PFSK-1 (cell line): Measurements from ENCODE around the gene VAT1L.

Source experiments
- FOXP2 ChIP-seq: optimal IDR thresholded peaks from 2 replicates; pipeline ENCODE3; 2011; ENCODE audit warnings: borderline replicate concordance, control low read depth, inconsistent platforms; ENCODE audit not compliant: insufficient read depth; ENCODE audit errors: extremely low read length, extremely low read depth
- POLR2AphosphoS5 ChIP-seq: IDR thresholded peaks from 2 replicates; pipeline ENCODE4 v1.6.1; 2012; ENCODE audit warnings: low read depth, mild to moderate bottlenecking, control low read depth, low read length, moderate library complexity
- REST ChIP-seq, 2 experiments: IDR thresholded peaks; 2 replicates each; pipeline versions ENCODE4 v1.6.1 to v1.8.0; 2011 to 2012; ENCODE audit warnings: low read depth in 2 of 2, low read length in 2 of 2, control low read depth in 1 of 2, inconsistent platforms in 1 of 2, mild to moderate bottlenecking in 1 of 2, moderate library complexity in 1 of 2; ENCODE audit not compliant: insufficient read depth in 1 of 2
- SIN3A ChIP-seq: IDR thresholded peaks from 2 replicates; pipeline ENCODE4 v1.6.1; 2012; ENCODE audit warnings: mild to moderate bottlenecking, low read length, moderate library complexity, borderline replicate concordance; ENCODE audit not compliant: insufficient read depth
- TAF1 ChIP-seq: IDR thresholded peaks from 2 replicates; pipeline ENCODE4 v1.6.1; 2012; ENCODE audit warnings: low read length, control low read depth, borderline replicate concordance; ENCODE audit not compliant: insufficient read depth

VAT1L gene

GRCh38 chr16:77785373-77785764 lies 3.0 kb upstream of the VAT1L start:
- TF ChIP-seq FOXP2 = no peak
- TF ChIP-seq REST (IDR thresholded peaks at IDR 0.05; ENCODE audit: insufficient read depth in 1 of 2, low read depth in 2 of 2, low read length in 2 of 2) = no peak
- no peak for TF ChIP-seq TAF1
- TF ChIP-seq SIN3A = no peak
- TF ChIP-seq POLR2AphosphoS5 = no peak

- TF ChIP-seq POLR2AphosphoS5 (no peak), REST (IDR thresholded peaks at IDR 0.05; ENCODE audit: insufficient read depth in 1 of 2, low read depth in 2 of 2, low read length in 2 of 2) (no peak), TAF1 (no peak)
Measured at GRCh38 chr16:77786186-77786847, 2.0 kb upstream of the VAT1L start.

- TF ChIP-seq REST (IDR thresholded peaks at IDR 0.05; ENCODE audit: insufficient read depth in 1 of 2, low read depth in 2 of 2, low read length in 2 of 2) (no peak), TAF1 (no peak), SIN3A (no peak), FOXP2 (no peak)
Measured at GRCh38 chr16:77787452-77787851, 912 bp upstream of the VAT1L start.

GRCh38 chr16:77789085-77790008 lies 983 bp downstream of the VAT1L start:
- TF ChIP-seq TAF1 (no peak), REST (IDR thresholded peaks at IDR 0.05; ENCODE audit: insufficient read depth in 1 of 2, low read depth in 2 of 2, low read length in 2 of 2) (no peak), SIN3A (no peak), POLR2AphosphoS5 (no peak), FOXP2 (no peak)
